Gastroesophageal sphincter (tissue), 3 donors: ENCODE measurements around the gene AKAP5.

Experiments
- CTCF ChIP-seq, 4 experiments: fragments of 200-600 bp in 2 of 4; fragments of 450-650 bp in 2 of 4; sonication (generic) in 1 of 4; IDR thresholded peaks; one replicate each; pipeline ENCODE4 v1.5.1; 2017 to 2019; ENCODE audit warnings: antibody characterized with exemption in 4 of 4, mild to moderate bottlenecking in 2 of 4, moderate library complexity in 2 of 4
- POLR2A ChIP-seq, 2 donors: fragments of 450-650 bp; IDR thresholded peaks; one replicate each; pipeline ENCODE4 v1.6.1; 2017; ENCODE audit warnings: antibody characterized with exemption in 2 of 2, mild to moderate bottlenecking in 2 of 2, moderate library complexity in 1 of 2

GRCh38 chr14:64442300-64442988 is 22.9 kb upstream of the AKAP5 start:
- no peak for TF ChIP-seq POLR2A (IDR thresholded peaks at IDR 0.05)
- TF ChIP-seq CTCF (IDR thresholded peaks at IDR 0.05), result no peak
